Measurements from ENCODE around the gene FARP1.
"Not testable (repeated sequence)": the region's sequence is repeated elsewhere in the genome, so short reads cannot be mapped to it uniquely, and the experiment has no call there.

- TF ChIP-seq CTCF, POLR2A (IDR thresholded peaks at IDR 0.05): not testable (repeated sequence)
These were observed 87.9 kb downstream of the FARP1 start for GRCh38 chr13:98230762-98231161.
